ENCODE results near the gene TIPARP.
"Not testable (repeated sequence)": the region's sequence is repeated elsewhere in the genome, so short reads cannot be mapped to it uniquely, and the experiment has no call there.

Gene TIPARP

GRCh38 chr3:156677536-156677935, 3.1 kb downstream of the TIPARP start:
- DNase-seq (ENCODE audit: low read depth), result no peak

GRCh38 chr3:156678197-156678596, 3.8 kb downstream of the TIPARP start:
- DNase-seq (ENCODE audit: low read depth), result no peak

- no peak for DNase-seq (ENCODE audit: low read depth)
Measured at GRCh38 chr3:156680243-156680914, 6.0 kb downstream of the TIPARP start.

GRCh38 chr3:156681002-156681401, 6.6 kb downstream of the TIPARP start:
- no peak for DNase-seq (ENCODE audit: low read depth)

- DNase-seq (ENCODE audit: low read depth), result no peak
Measured at GRCh38 chr3:156682501-156682900, 8.1 kb downstream of the TIPARP start.

- no peak for DNase-seq (ENCODE audit: low read depth)
Measured at GRCh38 chr3:156682963-156683362, 8.6 kb downstream of the TIPARP start.

GRCh38 chr3:156685198-156685597, 10.8 kb downstream of the TIPARP start:
- no peak for DNase-seq (ENCODE audit: low read depth)

GRCh38 chr3:156685752-156686151, 11.4 kb downstream of the TIPARP start:
- no peak for DNase-seq (ENCODE audit: low read depth)

- no peak for DNase-seq (ENCODE audit: low read depth)
Measured at GRCh38 chr3:156687023-156687422, 12.6 kb downstream of the TIPARP start.

- DNase-seq (ENCODE audit: low read depth), result no peak
Measured at GRCh38 chr3:156688632-156689452, 14.5 kb downstream of the TIPARP start.

GRCh38 chr3:156689608-156690007, 15.2 kb downstream of the TIPARP start:
- DNase-seq (ENCODE audit: low read depth), result no peak

- no peak for DNase-seq (ENCODE audit: low read depth)
Measured at GRCh38 chr3:156691920-156692319, 17.5 kb downstream of the TIPARP start.

GRCh38 chr3:156693166-156693565, 18.8 kb downstream of the TIPARP start:
- DNase-seq (ENCODE audit: low read depth), result no peak

GRCh38 chr3:156694536-156694935, 20.1 kb downstream of the TIPARP start:
- no peak for DNase-seq (ENCODE audit: low read depth)

GRCh38 chr3:156702367-156702766, 28.0 kb downstream of the TIPARP start:
- DNase-seq (ENCODE audit: low read depth), result no peak

GRCh38 chr3:156704370-156705036, 30.1 kb downstream of the TIPARP start:
- no peak for DNase-seq (ENCODE audit: low read depth)

- DNase-seq (ENCODE audit: low read depth), result no peak
Measured at GRCh38 chr3:156705761-156706616, 31.6 kb downstream of the TIPARP start.

GRCh38 chr3:156707588-156707987, 33.2 kb downstream of the TIPARP start:
- no peak for DNase-seq (ENCODE audit: low read depth)

GRCh38 chr3:156710429-156710828, 36.0 kb downstream of the TIPARP start:
- no peak for DNase-seq (ENCODE audit: low read depth)

GRCh38 chr3:156711113-156711512, 36.7 kb downstream of the TIPARP start:
- no peak for DNase-seq (ENCODE audit: low read depth)

- not testable (repeated sequence) for DNase-seq (ENCODE audit: low read depth)
Measured at GRCh38 chr3:156711944-156712343, 37.6 kb downstream of the TIPARP start.
